ENCODE measurements around the gene RAB30. TPM values are rescaled to one million over a fixed set of nuclear protein-coding genes. Genes with fewer than 3 reads are reported as not detected.

Gene RAB30
- 10 to 100 TPM; 17.0 to 24.2 TPM for total RNA-seq
- long read RNA-seq, full-length matches to known transcripts: 6 of 12 reads
- long read RNA-seq, partial matches to known transcripts: 0 of 12 reads
- long read RNA-seq, other reads (novel, unspliced or antisense): 6 of 12 reads

GRCh38 chr11:83071567-83072349 lies at the start of gene RAB30:
RAB30 (minus strand) TSS chr11:83071897; CDS start chr11:82997316, 74,581 bp downstream.
- peak; percentile 97 for DNase-seq
- ATAC-seq: peak; percentile 98
- intact Hi-C loops (cut with DNase I): loop anchor here in 1 of 2 donors (5.0 kb wide), 1 partner anchor 86 kb away; the partner anchor contains the start of gene PCF11

GRCh38 chr11:83120327-83120726 lies 48.6 kb upstream of the RAB30 start:
- intact Hi-C loops (cut with DNase I): no loop called here
- DNase-seq (no peak), ATAC-seq (no peak)

- intact Hi-C loops (cut with DNase I): no loop called here
- DNase-seq (no peak), ATAC-seq (no peak)
Measured at GRCh38 chr11:83119216-83119615, 47.5 kb upstream of the RAB30 start.

- intact Hi-C loops (cut with DNase I): no loop called here
- DNase-seq (no peak), ATAC-seq (no peak)
Measured at GRCh38 chr11:83118814-83119213, 47.1 kb upstream of the RAB30 start.

GRCh38 chr11:83116015-83116641 lies 44.4 kb upstream of the RAB30 start:
- ATAC-seq (peak in 1 of 2 donors; percentile 17), DNase-seq (no peak)
- intact Hi-C loops (cut with DNase I): no loop called here

- intact Hi-C loops (cut with DNase I): no loop called here
- DNase-seq (no peak), ATAC-seq (peak; percentile 23 to 60)
Measured at GRCh38 chr11:83115551-83115950, 43.9 kb upstream of the RAB30 start.

- intact Hi-C loops (cut with DNase I): no loop called here
- DNase-seq: no peak
- ATAC-seq: no peak
Measured at GRCh38 chr11:83115026-83115425, 43.3 kb upstream of the RAB30 start.

GRCh38 chr11:83112886-83113285 lies 41.2 kb upstream of the RAB30 start:
- DNase-seq (no peak), ATAC-seq (peak in 1 of 2 donors; percentile 42)
- intact Hi-C loops (cut with DNase I): no loop called here

- DNase-seq (no peak), ATAC-seq (no peak)
- intact Hi-C loops (cut with DNase I): no loop called here
Measured at GRCh38 chr11:83105168-83105567, 33.5 kb upstream of the RAB30 start.

GRCh38 chr11:83102834-83103233 lies 31.1 kb upstream of the RAB30 start:
- ATAC-seq (no peak), DNase-seq (no peak)
- intact Hi-C loops (cut with DNase I): no loop called here

GRCh38 chr11:83097429-83098075 lies 25.9 kb upstream of the RAB30 start:
- intact Hi-C loops (cut with DNase I): no loop called here
- ATAC-seq (no peak), DNase-seq (no peak)

GRCh38 chr11:83093634-83094033 lies 21.9 kb upstream of the RAB30 start:
- no peak for DNase-seq
- no peak for ATAC-seq
- intact Hi-C loops (cut with DNase I): no loop called here

- peak; percentile 38 to 79 for ATAC-seq
- intact Hi-C loops (cut with DNase I): no loop called here
- no peak for DNase-seq
Measured at GRCh38 chr11:83092488-83093384, 21.0 kb upstream of the RAB30 start.

- DNase-seq (no peak), ATAC-seq (no peak)
- intact Hi-C loops (cut with DNase I): loop anchor here in 1 of 2 donors (10.0 kb wide), 1 partner anchor 184 kb away; the partner anchor contains the start of genes DDIAS and PRCP
Measured at GRCh38 chr11:83088965-83089364, 17.3 kb upstream of the RAB30 start.

GRCh38 chr11:83087035-83087434 lies 15.3 kb upstream of the RAB30 start:
- no peak for DNase-seq
- intact Hi-C loops (cut with DNase I): loop anchor here in 1 of 2 donors (10.0 kb wide), 1 partner anchor 182 kb away; the partner anchor contains the start of genes DDIAS and PRCP
- ATAC-seq: peak; percentile 38 to 50

- no peak for ATAC-seq
- intact Hi-C loops (cut with DNase I): loop anchor here in 1 of 2 donors (5.0 to 10.0 kb wide), 2 partner anchors 148 to 175 kb away; partner anchors contain the start of genes DDIAS and PRCP
- DNase-seq: no peak
Measured at GRCh38 chr11:83079820-83080219, 8.1 kb upstream of the RAB30 start.

GRCh38 chr11:83078269-83078668 lies 6.6 kb upstream of the RAB30 start:
- intact Hi-C loops (cut with DNase I): loop anchor here in 1 of 2 donors (5.0 kb wide), 1 partner anchor 146 kb away; no protein-coding TSS in a partner anchor
- no peak for DNase-seq
- no peak for ATAC-seq

- intact Hi-C loops (cut with DNase I): loop anchor here in 1 of 2 donors (5.0 kb wide), 1 partner anchor 83 kb away; the partner anchor contains the start of gene PCF11
- DNase-seq: no peak
- ATAC-seq: no peak
Measured at GRCh38 chr11:83073884-83074283, 2.2 kb upstream of the RAB30 start.

Data from left cardiac atrium (tissue), 4 donors.